Measurements from ENCODE around the gene GNAO1.

GNAO1 gene

DNA sequence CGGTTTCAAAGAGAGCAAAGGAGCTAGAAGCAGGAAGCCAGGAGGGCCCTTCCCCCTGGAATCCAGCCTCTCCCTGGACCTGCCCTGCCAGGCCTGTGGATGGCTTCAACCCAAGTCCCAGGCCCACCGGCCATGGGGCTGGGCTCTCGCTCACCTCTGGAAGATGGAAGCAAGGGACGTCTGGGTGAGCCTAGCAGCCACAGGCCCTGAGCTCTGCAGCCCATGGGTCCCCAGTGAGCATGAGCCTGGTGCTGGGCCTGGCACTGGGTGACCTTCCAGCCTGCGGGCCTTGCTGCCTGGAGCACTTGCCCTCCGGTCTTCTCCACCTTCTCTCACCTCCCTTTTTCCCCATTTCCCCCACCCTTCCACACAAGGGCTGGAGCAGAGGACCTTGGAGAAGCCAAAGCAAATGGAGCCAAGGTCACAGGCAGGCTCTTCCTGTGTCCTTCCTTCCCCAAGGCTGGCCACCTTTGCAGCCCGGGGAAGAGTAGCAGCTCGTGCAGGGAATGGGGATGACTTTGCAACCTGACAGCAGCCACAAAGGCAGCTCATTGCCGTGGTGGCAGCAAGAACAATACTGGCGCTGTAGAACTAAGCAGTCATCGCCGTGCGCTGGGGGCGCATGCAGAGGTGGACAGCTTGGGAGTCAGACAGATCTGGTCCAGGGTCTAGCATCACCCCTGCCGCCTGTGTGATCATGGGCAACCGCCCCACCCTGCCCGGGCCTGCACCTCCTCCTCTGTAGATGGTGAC lies 147.5 kb downstream of the GNAO1 start:
- TF ChIP-seq, protein P1, sequence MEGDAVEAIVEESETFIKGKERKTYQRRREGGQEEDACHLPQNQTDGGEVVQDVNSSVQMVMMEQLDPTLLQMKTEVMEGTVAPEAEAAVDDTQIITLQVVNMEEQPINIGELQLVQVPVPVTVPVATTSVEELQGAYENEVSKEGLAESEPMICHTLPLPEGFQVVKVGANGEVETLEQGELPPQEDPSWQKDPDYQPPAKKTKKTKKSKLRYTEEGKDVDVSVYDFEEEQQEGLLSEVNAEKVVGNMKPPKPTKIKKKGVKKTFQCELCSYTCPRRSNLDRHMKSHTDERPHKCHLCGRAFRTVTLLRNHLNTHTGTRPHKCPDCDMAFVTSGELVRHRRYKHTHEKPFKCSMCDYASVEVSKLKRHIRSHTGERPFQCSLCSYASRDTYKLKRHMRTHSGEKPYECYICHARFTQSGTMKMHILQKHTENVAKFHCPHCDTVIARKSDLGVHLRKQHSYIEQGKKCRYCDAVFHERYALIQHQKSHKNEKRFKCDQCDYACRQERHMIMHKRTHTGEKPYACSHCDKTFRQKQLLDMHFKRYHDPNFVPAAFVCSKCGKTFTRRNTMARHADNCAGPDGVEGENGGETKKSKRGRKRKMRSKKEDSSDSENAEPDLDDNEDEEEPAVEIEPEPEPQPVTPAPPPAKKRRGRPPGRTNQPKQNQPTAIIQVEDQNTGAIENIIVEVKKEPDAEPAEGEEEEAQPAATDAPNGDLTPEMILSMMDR (IDR thresholded peaks at IDR 0.05; ENCODE audit: low read depth, low read length), result no peak
- H3K4me3 ChIP-seq (ENCODE audit: low read depth, low read length), result no peak overlapping the region

DNA sequence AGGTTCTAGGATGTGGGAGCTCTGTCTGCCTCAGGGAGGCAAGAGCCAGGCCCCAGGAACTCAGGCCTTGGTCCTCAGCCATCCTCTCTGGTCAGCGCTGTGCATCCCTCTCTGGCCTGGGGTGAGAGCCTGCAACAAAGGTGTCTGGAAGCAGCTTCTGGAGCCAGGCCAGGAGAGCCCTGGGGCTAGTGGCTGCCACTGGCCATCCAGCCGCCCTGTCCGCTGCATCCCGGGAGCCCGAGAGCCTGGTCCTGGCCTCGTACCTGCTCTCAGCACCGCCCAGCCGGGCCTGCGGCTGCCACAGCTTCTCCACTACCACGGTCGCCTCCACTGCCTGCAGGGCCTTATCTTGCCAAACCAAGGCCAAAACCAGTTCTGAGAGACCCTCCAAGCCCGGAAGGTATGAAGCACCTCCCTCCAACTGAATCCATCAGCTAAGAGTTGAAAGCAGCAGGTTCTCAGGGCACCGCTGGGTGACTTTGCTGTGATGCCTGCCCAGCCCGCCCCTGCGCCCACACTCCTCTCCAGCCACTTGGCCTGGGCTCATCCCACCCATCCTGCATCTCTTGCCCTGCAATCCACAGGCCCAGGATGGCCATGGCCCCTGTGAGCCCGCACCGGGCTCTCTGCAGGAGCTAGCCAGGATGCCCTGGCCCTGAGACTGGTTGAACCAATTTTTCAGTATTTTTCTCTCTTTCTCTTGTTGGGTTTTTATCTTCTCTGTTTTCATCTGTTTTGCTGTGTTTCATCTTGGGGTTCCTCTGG lies 148.3 kb downstream of the GNAO1 start:
- H3K4me3 ChIP-seq (ENCODE audit: low read depth, low read length), result no peak overlapping the region
- TF ChIP-seq, protein P1 (IDR thresholded peaks at IDR 0.05; ENCODE audit: low read depth, low read length), result no peak

- H3K4me3 ChIP-seq (ENCODE audit: low read depth, low read length), result no peak overlapping the region
These were observed 149.1 kb downstream of the GNAO1 start for GRCh38 chr16:56340416-56340815.

DNA sequence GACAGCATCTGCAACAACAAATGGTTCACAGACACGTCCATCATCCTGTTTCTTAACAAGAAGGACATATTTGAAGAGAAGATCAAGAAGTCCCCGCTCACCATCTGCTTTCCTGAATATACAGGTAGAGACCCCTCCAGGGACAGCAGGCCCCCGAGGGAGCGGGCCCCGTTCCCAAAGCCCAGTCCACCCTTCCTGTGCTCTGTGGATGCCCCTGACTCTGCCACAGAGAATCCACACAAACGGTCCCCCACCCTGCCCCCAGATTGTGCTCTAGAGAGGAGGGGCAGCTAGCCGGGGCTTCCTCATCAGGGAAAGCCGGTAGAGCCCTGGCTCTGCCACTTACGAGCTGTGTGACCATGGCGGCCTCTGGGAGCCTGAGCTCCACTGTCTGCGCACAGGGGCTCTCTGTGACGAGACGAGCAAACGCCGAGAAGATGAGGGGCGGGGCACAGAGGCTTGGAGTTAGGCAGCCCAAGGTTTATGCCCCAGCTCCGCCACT lies 149.6 kb downstream of the GNAO1 start:
- TF ChIP-seq, protein P1 (IDR thresholded peaks at IDR 0.05; ENCODE audit: low read depth, low read length), result no peak
- no peak overlapping the region for H3K4me3 ChIP-seq (ENCODE audit: low read depth, low read length)

More at GRCh38 chr16:56340416-56340815, 149.1 kb downstream of the GNAO1 start:
- TF ChIP-seq, protein P1 (IDR thresholded peaks at IDR 0.05; ENCODE audit: low read depth, low read length), result no peak

GRCh38 chr16:56341656-56342399 lies 150.5 kb downstream of the GNAO1 start:
- no peak overlapping the region for H3K4me3 ChIP-seq (ENCODE audit: low read depth, low read length)
- TF ChIP-seq, protein P1 (IDR thresholded peaks at IDR 0.05; ENCODE audit: low read depth, low read length), result no peak

- TF ChIP-seq, protein P1 (IDR thresholded peaks at IDR 0.05; ENCODE audit: low read depth, low read length), result no peak
- no peak overlapping the region for H3K4me3 ChIP-seq (ENCODE audit: low read depth, low read length)
These were observed 152.6 kb downstream of the GNAO1 start for GRCh38 chr16:56343661-56344517.
